LNCAP (cell line): ENCODE measurements around the gene ZDHHC17.

Experiments used
- TF ChIP-seq, protein P1 (sequence below): fragments of 450-650 bp; IDR thresholded peaks from 2 replicates; pipeline ENCODE4 v1.5.1; 2017; ENCODE audit warnings: mild to moderate bottlenecking

Gene ZDHHC17

GRCh38 chr12:76895796-76896195 is 131.9 kb downstream of the ZDHHC17 start:
- TF ChIP-seq, protein P1, sequence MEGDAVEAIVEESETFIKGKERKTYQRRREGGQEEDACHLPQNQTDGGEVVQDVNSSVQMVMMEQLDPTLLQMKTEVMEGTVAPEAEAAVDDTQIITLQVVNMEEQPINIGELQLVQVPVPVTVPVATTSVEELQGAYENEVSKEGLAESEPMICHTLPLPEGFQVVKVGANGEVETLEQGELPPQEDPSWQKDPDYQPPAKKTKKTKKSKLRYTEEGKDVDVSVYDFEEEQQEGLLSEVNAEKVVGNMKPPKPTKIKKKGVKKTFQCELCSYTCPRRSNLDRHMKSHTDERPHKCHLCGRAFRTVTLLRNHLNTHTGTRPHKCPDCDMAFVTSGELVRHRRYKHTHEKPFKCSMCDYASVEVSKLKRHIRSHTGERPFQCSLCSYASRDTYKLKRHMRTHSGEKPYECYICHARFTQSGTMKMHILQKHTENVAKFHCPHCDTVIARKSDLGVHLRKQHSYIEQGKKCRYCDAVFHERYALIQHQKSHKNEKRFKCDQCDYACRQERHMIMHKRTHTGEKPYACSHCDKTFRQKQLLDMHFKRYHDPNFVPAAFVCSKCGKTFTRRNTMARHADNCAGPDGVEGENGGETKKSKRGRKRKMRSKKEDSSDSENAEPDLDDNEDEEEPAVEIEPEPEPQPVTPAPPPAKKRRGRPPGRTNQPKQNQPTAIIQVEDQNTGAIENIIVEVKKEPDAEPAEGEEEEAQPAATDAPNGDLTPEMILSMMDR: no peak

GRCh38 chr12:76896274-76896673 is 132.4 kb downstream of the ZDHHC17 start:
- TF ChIP-seq, protein P1: no peak

DNA sequence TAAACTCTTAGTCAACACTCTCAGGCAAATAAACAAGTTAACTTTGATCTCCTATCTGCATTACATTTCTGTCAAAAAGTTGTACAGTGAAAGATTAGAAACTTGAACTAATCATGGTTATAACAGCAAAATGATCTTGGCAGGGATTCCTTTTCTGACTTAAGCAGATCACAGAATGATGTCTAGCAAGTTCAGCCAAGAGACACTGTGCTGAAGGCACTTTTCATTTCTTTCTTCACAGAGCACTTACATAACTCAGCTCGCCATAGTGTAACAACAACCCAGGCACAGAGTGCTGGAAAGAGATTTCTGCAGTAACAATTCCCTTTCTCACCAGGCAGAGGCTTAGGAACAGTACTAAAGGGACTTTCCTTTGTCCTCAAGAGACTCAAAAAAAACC is 134.5 kb downstream of the ZDHHC17 start:
- TF ChIP-seq, protein P1: no peak

DNA sequence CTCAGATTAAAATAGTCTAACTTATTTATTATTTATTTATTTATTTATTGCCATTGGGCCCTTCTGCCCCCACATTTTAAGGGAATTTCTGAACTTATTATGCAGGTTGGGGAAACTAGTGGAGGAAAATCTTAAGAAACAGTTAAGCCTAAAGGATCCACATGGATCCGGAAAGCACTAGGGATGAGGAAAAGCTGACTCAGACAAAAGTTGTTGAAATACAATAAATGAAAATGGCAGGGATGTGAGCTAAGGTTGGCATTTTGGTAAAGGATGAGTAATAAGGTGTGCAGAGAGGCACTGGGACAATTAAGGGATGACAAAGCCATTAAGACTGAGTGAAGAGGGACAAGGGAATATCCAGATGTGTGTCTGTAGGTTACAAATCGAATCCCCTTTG is 135.6 kb downstream of the ZDHHC17 start:
- TF ChIP-seq, protein P1: no peak

GRCh38 chr12:76901628-76902380 is 137.9 kb downstream of the ZDHHC17 start:
- TF ChIP-seq, protein P1: no peak
